CD4-positive, alpha-beta T cell treated with Interleukin-10 for 1 hour (primary cell): ENCODE results near the gene ADARB1.

Experiments
- DNase-seq: peaks from one replicate; pipeline ENCODE4 v3.0.0-alpha.2; 2020

The ADARB1 gene

DNA sequence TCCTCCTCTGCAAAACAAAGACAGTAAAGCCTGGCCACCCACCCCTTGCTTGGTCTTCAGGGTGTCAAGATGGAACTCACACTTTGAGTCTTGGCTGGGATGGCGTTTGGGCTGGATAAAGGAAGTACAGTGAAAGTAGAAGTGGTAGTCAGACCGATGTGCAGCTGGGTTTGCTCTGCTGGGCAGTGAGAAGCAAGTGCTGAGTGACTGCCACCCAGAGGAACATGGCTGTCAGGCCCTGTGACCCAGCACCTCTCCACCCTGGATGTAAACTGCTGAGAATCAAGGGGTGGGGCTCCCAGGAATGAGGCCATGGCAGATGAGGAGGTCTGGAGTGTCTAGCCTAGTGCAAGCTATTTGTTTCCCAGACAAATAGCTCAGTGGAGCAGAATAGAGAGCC, 162.1 kb downstream of the ADARB1 start:
- peak; percentile 26 for DNase-seq

DNA sequence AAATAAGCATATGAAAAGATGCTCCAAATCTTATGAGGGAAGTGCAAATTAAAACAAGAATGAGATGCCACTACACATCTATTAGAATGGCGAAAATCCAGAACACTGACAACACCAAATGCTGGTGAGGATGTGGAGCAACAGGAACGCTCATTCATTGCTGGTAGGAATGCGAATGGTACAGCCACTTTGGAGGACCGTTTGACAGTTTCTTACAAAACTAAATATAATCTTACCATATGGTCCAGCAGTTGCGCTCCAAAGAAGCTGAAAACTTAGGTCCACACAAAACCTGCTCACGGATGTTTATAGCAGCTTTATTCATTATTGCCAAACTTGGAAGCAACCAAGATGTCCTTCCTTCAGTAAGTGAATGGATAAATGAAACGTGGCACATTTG, 163.0 kb downstream of the ADARB1 start:
- DNase-seq = no peak

DNA sequence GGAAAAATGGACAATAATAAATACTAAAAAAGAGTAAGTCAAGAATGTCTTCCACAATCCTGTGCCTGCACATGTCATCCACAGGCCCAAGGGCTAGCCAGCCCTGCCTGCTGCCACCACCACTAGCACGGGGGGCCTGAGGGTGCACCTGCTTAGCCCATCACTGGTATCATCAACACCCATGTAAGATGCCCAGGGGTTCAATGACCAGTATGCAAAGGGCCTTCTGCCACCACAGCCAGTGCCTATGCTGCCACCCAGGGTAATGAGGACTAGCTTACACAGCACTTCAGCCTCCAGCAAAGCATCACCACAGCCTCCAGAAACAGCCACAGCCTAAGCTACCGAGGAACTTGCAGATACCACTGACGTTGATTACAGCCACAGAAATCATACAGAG, 167.0 kb downstream of the ADARB1 start:
- DNase-seq = no peak

DNA sequence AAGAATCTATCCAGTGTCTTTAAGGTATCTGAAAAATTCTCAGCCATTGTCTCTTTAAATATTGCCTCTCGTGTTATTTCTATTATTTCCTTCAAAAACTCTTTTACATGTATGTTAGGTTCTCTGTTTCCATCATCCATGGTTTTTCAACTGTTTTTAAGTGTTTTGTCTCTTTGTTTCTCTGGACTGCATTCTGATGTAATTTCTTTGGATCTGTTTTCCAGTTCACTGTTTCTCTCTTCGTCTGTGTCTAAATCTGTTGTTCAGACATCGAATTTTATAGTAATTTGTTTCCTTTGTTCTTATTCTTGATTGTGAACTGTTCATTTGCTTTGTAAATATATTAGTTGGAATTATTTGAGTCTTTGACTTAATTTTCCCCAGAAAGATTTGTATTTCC, 169.2 kb downstream of the ADARB1 start:
- no peak for DNase-seq

DNA sequence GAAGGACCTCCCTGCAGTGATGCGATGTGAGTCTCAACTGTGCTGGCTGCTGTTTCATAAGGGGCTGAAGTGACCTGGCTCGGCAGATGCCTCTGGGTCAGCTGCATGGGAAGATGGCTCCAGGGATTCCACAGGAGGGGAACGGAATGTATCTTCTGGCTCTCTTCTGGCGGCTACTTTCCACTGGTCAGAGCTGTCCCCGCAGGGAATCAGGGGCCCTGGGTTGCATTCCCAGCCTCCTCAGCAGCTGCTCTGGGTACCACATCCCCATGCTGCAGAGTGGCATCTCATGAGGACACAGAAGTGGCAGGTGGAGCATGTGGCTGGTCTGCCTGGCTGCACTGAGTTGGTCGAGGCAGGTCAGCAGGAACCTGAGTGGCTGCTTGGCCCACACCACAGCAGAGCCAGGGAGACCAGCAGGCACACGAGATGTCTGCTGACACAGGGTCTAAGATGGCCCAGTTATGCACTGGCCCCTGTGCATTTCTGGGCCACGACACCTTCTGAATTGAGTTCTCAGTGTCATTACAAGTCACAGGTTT, 170.5 kb downstream of the ADARB1 start:
- no peak for DNase-seq

DNA sequence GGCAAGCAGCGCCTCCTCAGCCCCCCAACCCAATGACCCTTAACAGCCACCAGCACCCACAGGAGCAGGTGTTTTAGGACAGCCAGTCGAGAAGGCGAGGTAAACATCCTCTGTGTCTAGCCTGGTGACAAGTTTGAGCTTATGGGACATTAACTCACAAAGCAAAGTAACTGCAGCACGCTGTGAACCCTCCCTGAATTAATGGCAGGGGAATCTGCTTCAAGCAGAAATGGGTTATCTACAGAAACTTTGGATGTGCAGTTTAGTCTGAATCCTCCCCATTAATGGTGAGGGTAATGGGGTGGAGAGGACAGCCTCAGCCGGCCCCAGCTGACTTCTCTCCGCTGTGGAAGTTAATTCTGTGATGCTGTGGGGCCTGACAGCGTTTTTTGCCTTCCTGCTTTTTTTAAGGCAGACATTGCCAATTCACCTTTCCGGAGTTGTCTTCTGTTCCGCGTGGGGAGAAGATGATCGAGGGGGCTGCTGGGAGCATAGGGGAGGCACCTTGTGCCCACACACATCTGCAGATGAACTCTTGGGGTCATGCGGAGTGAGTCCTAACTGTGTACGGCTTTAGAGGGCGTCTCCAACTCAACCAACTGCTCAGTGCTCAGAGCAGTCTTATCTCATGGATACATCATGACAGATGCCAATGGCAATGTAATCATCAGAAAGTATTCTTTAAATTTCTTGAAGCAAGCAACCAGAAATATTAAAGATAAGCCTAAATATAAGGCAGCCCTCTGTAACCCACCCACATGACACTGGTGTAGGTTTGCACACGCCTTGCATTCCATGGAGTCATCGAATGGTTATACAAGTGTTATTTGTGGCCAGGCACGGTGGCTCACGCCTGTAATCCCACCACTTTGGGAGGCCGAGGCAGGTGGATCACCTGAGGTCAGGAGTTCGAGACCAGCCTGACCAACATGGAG, 172.3 kb downstream of the ADARB1 start:
- DNase-seq = no peak

DNA sequence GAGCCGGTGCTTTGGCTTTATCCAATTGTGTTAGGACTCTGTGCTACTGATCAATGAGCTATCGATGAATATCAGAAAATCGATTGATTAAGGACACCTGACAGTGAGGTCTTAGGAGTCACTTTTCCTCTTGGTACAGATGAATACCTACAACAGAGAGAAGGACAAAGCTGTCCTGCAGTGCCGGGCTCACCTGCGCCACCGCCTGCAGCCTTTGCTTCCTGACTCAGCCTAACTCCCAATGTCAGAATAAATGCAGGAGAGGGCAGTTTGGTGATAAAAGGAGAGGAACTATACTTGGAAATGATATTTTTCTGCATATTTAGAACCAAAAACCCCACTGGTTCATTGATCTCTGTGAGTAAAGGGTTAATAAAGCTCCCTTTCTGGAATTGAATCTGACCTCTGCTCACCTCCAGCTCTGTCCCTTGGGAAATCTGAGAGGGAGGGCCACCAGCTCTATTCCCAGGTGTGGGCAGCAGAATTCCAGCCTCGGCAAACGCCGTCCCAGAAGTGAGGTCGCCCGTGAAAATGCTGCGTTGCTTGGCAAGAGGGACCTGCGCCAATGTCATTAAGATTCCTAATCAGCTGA, 174.0 kb downstream of the ADARB1 start:
- no peak for DNase-seq

DNA sequence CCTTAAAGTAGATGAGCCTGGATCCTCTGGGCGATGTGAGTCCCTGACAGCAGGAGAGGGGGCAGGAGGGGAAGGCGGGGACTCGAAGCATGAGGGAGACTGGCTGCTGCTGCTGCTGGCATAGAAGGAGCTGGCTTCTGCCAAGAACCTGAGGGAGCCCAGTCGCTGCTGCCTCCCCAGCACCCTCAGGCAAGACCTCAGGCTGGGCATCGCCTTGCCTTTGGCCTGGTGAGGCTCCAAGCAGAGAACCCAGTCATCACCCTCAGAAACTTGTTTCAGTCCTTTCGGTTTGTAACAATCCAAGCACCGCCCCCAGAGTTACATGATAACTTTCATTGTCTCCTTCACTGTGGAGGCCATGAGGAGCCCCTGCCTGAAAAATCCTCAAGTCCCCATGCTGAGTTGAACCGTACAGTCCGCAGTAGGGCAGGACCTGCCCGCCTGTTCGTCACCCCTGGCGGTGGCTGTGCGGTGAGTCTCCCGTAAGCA, 174.6 kb downstream of the ADARB1 start:
- DNase-seq = no peak

DNA sequence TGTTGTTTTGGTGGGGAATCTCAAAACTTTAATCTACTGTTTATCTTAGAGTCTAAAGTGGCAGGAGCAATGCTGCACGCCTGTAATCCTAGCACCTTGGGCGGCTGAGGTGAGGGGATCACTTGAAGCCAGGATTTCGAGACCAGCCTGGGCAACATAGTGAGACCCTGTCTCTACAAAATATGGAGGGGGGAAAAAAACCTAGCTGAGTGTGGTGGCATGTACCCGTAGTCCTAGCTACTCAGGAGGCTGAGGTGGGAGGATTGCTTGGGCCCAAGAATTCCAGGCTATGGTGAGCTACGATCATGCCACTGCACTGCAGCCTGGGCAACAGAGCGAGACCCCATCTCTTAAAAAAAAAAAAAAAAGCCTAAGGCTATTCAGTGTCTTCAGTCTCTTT, 175.2 kb downstream of the ADARB1 start:
- no peak for DNase-seq

DNA sequence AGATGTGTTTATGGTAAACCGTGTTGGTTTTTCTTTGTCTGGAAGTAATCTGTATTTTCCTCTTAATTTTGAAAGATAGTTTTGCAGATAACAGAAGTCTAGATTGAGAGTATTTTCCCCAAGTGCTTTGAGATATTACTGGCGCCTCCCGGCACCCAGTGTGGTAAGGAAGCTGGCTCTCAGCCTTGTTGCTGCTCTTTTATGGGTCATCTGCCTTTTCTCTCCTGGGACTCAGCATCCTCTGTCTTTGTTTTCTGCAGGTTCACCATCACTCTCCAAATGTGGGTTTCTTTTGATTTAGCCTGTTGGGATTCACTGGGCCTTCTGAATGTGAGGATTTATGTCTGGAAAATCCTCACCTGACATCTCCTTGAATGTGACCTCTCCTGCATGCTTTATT, 175.9 kb downstream of the ADARB1 start:
- DNase-seq = no peak

DNA sequence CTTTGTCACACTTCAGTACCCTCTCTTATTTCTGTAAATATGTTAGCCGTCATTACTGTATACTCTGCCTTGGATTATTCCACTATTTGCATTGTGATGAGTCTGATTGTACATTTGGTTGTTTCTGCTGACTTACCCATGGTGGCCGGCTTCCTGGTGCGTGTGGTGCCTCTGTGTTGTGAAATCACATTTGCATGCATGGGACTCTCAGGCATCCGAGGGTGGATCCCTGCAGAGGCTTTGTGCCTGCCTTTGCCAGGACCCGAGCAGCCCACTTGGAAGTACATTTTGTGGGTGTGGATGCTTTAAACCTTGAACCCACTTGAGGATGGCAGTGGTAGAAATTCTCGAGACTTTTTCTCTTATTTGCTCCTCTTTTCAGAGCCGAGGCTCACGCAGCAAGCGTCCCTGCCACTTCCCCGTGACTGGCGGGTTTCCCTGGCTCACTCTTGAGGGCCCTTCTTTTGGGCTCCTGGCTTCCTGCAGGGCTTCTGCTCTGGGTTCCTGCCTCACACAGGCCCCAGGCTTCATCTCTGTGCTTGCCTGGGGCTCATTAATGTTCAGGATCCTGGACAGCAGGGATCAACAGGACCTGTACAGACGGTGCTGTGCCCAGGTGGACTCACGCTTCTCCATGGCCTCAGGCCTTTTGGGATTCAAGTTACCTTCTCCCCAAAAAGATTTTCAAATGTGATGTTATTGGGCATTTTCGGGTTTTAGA, 176.7 kb downstream of the ADARB1 start:
- no peak for DNase-seq

DNA sequence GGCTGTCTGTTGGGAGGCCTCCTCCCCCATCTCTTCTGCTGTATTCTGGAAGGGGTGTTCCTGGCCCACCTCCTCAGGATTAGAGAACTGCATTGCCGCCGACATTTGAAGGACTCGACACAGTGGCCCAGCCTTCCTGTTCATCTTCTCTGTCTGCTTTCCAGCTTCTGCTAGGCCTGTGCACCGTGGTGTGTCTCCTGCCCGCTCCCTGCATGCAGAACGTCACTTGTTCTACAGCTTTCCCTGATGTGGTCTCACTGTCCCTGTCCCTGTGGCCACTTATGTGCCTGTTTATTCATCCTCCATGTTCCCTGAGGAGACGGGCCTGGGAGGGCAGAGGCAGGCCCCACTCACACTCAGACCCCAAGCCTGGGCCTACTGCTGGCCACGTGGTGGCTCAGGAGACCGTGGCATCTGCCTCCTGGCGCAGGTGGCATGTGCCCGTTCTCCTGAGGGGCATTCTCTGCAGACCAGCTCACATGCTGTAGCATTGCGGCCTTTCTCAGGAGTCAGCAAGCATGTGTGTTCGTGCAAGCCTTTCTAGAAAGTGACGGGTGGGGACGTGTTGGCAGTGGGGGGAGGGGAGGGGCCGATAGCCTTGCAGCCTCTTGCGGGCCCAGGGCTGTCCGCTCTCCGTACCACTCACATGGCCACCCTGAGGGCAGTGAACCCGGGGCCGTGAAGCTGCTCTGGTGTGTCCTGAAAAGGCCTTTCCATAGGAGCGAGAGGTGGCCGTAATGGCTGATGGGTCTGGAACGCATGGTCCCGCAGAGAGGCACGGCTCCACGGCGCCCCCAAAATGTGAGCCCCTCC, 177.5 kb downstream of the ADARB1 start:
- DNase-seq = no peak

DNA sequence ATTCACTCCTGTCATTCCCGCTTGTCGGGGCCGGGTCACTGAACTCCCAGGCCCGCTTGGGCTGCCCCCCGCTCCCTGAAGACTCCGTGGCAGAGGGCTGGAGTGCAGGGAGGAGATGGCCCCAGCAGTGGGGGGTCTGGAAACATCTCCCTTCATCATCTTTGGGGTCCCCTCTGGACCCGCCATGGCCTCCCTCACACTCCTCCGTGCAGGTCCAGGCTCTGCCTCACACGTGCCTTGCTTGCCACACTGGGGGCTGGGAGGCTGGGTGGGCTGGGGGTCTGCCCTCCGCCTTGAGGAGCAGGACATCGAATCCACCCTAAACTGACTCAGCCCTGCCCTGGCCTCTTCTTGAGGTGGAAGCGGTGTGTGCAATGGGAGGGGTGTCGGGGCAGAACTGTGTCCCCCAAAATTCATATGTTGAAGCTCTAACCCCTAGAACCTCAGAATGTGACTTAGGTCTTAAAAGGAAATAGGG, 178.1 kb downstream of the ADARB1 start:
- DNase-seq = no peak

DNA sequence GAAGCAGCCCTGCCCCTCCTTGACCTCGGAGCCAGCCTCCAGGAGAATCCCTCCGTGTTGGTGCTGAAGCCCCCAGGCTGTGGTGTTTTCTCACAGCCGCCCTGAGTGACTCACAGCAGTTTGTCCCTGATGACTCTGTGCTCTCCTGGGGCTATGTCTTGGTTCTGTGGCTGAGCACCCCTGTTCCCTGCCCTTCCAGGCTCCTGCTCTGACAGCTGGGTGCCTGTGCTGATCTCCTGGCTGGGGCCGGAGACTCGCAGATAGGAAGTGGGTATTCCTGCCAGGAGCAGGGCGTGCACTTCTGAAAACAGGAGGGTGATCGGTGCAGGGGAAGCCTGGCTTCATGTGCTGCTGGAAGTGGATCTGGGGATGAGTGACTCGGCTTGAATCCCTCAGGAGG, 178.8 kb downstream of the ADARB1 start:
- no peak for DNase-seq

DNA sequence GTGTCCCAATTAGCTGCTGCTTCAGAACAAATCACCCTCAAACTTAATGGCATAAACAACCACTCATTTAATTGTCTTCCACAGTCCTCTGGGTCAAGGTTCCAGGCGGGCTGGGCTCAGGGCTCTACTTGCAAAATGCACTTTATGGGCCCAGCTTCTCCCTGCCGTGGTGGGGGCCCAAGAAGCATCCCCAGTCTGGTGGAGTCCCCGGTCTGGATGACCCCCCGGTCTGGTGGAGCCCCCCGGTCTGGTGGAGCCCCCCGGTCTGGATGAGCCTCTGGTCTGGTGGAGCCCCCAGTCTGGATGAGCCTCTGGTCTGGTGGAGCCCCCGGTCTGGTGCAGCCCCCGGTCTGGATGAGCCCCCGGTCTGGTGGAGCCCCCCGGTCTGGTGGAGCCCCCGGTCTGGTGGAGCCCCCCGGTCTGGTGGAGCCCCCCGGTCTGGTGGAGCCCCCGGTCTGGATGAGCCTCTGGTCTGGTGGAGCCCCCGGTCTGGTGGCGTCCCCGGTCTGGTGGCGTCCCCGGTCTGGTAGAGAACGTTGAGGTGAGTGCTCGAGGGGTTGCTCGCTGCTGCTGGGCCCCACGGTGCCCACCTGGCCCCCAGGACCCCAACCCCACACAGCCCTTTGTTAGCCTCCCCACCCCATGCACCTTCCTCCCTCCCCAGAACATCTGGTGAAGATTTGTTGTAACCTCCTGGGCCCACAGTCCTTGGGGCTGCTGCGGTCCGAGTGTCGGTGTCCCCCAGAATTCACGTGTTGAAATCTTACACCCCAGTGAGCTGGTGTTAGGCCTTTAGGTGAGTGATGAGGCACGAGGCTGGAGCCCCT, 179.5 kb downstream of the ADARB1 start:
- no peak for DNase-seq

DNA sequence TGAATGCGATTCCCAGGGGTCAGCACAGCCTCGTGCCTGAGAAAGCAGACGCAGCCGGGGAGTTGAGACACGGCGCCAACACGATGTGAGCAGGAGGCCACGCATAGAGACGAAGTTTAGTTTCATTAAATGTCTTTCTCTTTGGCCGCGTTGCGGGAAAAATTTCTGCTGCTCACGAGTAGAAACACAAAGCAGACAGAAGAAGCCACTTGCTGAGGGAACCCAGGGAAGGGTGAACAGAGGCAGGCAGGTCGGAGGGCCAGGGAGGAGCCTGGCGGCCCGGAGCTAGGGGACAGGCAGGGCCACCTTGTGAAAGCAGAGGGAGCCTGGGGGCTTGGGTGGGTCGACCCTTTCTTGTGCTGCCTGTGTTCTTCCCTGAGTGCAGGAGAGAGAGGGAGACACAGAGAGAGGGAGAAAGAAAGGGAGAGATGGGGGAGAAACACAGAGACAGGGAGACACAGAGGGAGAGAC, 180.1 kb downstream of the ADARB1 start:
- DNase-seq = no peak

DNA sequence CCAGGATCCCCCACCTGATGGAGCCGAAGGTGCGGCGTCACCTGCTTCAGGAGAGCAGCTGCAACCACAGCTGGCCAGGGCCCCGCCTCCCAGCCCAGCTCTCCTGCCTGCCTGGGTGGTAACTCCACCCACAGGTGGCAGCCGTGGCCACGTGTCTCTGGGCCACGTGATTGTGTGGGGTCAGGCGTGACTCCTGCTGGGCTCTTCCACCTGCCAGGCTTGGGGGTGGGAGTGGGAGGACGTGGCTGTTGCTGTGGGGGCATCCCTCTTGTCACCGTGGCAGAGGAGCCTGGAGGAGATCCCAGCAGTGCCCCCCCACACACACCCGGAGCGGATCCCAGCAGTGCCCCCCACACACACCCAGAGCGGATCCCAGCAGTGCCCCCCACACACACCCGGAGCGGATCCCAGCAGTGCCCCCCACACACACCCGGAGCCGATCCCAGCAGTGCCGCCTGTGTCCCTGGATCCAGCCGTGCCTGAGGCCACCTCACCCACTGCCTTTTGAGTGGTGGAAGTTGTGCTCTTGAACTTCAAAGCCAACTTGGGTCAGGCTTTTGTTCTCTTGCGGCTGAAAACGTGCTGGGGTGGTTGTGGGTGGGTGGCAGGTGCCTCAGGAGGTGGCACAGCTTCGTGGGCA, 181.1 kb downstream of the ADARB1 start:
- DNase-seq = peak; percentile 59

DNA sequence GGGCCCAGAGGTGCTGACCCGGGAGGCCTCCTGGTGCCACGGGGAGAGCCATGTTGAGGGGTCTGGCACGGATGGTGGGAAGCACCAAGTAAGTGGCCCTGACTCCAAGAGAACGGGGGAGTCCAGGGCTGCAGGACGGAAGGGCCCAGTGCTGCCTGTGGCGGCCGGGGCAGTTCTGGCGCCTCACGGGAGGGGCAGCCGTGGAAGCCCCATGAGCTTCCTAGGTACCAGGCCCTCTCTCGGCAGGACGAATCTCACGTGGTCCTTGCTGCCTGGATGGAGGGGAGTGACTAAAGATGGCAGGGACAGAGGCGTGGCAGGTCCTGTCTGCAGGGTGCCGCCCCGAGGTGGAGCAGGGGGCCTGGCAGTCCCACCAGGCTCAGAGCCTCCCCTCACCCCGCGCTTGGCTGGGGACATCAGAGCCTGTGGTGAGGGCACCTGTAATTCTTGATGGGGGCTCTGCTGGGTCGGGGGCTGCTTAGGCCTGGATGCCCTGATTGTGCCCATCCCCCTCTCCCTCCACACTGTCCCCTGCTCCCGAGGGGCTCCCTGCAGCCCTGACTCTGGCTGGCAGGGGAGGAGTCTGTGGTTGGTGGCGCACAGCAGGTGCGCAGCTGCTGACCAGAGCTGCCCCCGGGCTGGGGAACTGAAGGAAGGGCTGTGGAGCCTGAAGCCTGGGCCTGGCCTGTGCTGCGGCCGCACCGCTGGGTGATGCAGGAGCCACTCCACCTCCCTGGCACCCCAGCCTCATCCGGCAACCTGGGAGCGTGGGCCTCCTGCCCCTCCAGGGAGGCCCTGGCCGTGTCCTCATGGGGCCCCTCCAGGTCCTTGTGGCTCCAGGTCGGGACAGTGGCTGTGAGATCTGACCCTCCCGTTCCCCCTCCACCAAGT, 181.9 kb downstream of the ADARB1 start:
- DNase-seq = no peak

DNA sequence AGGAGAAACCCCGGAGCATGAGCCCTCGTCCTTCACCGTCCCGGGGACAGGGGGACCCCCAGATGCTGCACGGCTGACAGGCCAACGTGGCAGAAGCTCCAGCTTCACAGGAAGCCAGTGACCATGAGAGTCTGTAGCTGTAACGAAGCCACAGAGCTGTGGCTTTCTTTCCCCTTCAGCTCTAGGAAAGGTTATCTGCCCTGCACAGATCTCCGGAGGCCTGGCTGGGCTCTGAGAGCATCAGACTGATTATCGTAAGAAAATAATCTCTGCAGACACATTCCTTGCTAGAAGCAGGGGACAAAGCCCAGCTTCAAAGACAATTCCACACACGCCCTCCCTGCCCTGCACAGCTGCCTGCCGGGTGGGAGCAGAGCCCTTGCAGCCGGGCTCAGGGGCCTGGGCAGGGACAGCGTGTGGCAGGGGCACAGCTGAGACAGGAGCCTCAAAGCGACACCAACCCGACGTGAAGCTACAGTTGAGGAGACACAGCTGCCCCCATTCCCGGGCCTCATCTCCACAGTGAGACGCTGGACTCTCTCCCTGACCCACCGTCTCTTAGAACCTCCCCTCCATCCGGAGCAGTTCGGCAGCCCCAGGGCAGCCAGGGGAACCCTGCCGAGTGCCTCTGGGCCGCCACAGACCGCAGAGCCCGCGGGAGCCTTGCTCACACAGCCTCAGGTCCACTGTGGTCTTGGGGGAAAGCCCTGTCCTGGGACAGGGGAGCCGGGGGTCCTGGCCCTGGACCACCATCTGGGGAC, 182.7 kb downstream of the ADARB1 start:
- DNase-seq = no peak
